HG03060 (cell line): Measurements from ENCODE around the gene FABP7.
A peak's percentile ranks its signal among the peaks of the same experiment; 100 is the strongest.
"Not testable (repeated sequence)": the region's sequence is repeated elsewhere in the genome, so short reads cannot be mapped to it uniquely, and the experiment has no call there.

Source experiments
- ATAC-seq: cut with Tn5 transposase; IDR thresholded peaks from one replicate; pipeline ENCODE4 v1.9.1; 2021; ENCODE audit warnings: low read depth, moderate number of reproducible peaks; ENCODE audit not compliant: unreplicated experiment

Gene FABP7

GRCh38 chr6:122779667-122780066, at the start of gene FABP7:
FABP7 (plus strand) TSS chr6:122779716; CDS start chr6:122779795, 79 bp downstream.
- ATAC-seq = no peak

GRCh38 chr6:122730334-122730733, 49.2 kb upstream of the FABP7 start:
- ATAC-seq = no peak

GRCh38 chr6:122730775-122731386, 48.6 kb upstream of the FABP7 start:
- peak; percentile 54 for ATAC-seq

GRCh38 chr6:122733259-122733658, 46.3 kb upstream of the FABP7 start:
- ATAC-seq = no peak

- no peak for ATAC-seq
Observed at GRCh38 chr6:122734529-122735395, 44.8 kb upstream of the FABP7 start.

- ATAC-seq = no peak
Observed at GRCh38 chr6:122735582-122735981, 43.9 kb upstream of the FABP7 start.

GRCh38 chr6:122736163-122736562, 43.4 kb upstream of the FABP7 start:
- ATAC-seq = no peak

GRCh38 chr6:122736616-122737015, 42.9 kb upstream of the FABP7 start:
- no peak for ATAC-seq

GRCh38 chr6:122740091-122740490, 39.4 kb upstream of the FABP7 start:
- no peak for ATAC-seq

GRCh38 chr6:122740936-122741335, 38.6 kb upstream of the FABP7 start:
- ATAC-seq = no peak

GRCh38 chr6:122744247-122744646, 35.3 kb upstream of the FABP7 start:
- ATAC-seq = not testable (repeated sequence)

GRCh38 chr6:122744856-122745255, 34.7 kb upstream of the FABP7 start:
- ATAC-seq = not testable (repeated sequence)

GRCh38 chr6:122746688-122747087, 32.8 kb upstream of the FABP7 start:
- ATAC-seq = no peak

GRCh38 chr6:122747573-122747972, 31.9 kb upstream of the FABP7 start:
- ATAC-seq = no peak

GRCh38 chr6:122748945-122749344, 30.6 kb upstream of the FABP7 start:
- ATAC-seq = not testable (repeated sequence)

- ATAC-seq = no peak
Observed at GRCh38 chr6:122749451-122750050, 30.0 kb upstream of the FABP7 start.

- ATAC-seq = peak; percentile 78
Observed at GRCh38 chr6:122751326-122751725, 28.2 kb upstream of the FABP7 start.

- no peak for ATAC-seq
Observed at GRCh38 chr6:122752459-122752858, 27.1 kb upstream of the FABP7 start.

GRCh38 chr6:122753000-122753687, 26.4 kb upstream of the FABP7 start:
- no peak for ATAC-seq

GRCh38 chr6:122753688-122754056, 25.8 kb upstream of the FABP7 start:
- ATAC-seq = no peak

GRCh38 chr6:122754191-122754731, 25.3 kb upstream of the FABP7 start:
- no peak for ATAC-seq
